Activated CD8-positive, alpha-beta memory T cell treated with anti-CD3 and anti-CD28 coated beads for 48 hours (primary cell): Measurements from ENCODE around the gene NEUROD2.

Experiments used
- DNase-seq, 3 experiments: peaks; one replicate each; pipeline ENCODE4 v3.0.0-alpha.2; 2020; ENCODE audit warnings: low read depth in 2 of 3, low spot score in 2 of 3

Gene NEUROD2

GRCh38 chr17:39607851-39608130 is at the start of gene NEUROD2:
Gene NEUROD2 (minus strand): TSS chr17:39607920. CDS start chr17:39606599, 1,321 bp downstream.
- DNase-seq = no peak

GRCh38 chr17:39655105-39655504 is 47.4 kb upstream of the NEUROD2 start:
- no peak for DNase-seq

GRCh38 chr17:39653662-39654331 is 46.1 kb upstream of the NEUROD2 start:
- peak; percentile 48 to 88 (median 71) for DNase-seq

GRCh38 chr17:39653316-39653661 is 45.6 kb upstream of the NEUROD2 start:
- no peak for DNase-seq

GRCh38 chr17:39652587-39653315 is 45.0 kb upstream of the NEUROD2 start:
- no peak for DNase-seq

- no peak for DNase-seq
Observed at GRCh38 chr17:39651923-39652586, 44.3 kb upstream of the NEUROD2 start.

GRCh38 chr17:39650121-39650579 is 42.4 kb upstream of the NEUROD2 start:
- DNase-seq = no peak

- no peak for DNase-seq
Observed at GRCh38 chr17:39648616-39649366, 41.1 kb upstream of the NEUROD2 start.

GRCh38 chr17:39647256-39647655 is 39.5 kb upstream of the NEUROD2 start:
- DNase-seq = no peak

- DNase-seq = no peak
Observed at GRCh38 chr17:39643271-39643670, 35.6 kb upstream of the NEUROD2 start.

- no peak for DNase-seq
Observed at GRCh38 chr17:39642291-39643074, 34.8 kb upstream of the NEUROD2 start.

GRCh38 chr17:39641883-39642282 is 34.2 kb upstream of the NEUROD2 start:
- no peak for DNase-seq

- no peak for DNase-seq
Observed at GRCh38 chr17:39641097-39641496, 33.4 kb upstream of the NEUROD2 start.

GRCh38 chr17:39640591-39641031 is 32.9 kb upstream of the NEUROD2 start:
- no peak for DNase-seq

- DNase-seq = no peak
Observed at GRCh38 chr17:39639566-39640458, 32.1 kb upstream of the NEUROD2 start.

- DNase-seq = no peak
Observed at GRCh38 chr17:39639043-39639442, 31.3 kb upstream of the NEUROD2 start.

- no peak for DNase-seq
Observed at GRCh38 chr17:39638317-39638716, 30.6 kb upstream of the NEUROD2 start.

GRCh38 chr17:39636927-39637736 is 29.4 kb upstream of the NEUROD2 start, which contains the start of gene STARD3:
Gene STARD3 (plus strand): TSS chr17:39637144. CDS start chr17:39653532, 16,388 bp downstream.
- peak; percentile 76 to 81 (median 77) for DNase-seq

- DNase-seq = no peak
Observed at GRCh38 chr17:39636587-39636926, 28.8 kb upstream of the NEUROD2 start.
